ENCODE data around the gene RNPEPL1. TPM values are rescaled to one million over a fixed set of nuclear protein-coding genes. Genes with fewer than 3 reads are reported as not detected.

RNPEPL1 gene
- total RNA-seq, 4 donors from 2014 or later = 49.1 to 127 (median 55.5) TPM

DNA sequence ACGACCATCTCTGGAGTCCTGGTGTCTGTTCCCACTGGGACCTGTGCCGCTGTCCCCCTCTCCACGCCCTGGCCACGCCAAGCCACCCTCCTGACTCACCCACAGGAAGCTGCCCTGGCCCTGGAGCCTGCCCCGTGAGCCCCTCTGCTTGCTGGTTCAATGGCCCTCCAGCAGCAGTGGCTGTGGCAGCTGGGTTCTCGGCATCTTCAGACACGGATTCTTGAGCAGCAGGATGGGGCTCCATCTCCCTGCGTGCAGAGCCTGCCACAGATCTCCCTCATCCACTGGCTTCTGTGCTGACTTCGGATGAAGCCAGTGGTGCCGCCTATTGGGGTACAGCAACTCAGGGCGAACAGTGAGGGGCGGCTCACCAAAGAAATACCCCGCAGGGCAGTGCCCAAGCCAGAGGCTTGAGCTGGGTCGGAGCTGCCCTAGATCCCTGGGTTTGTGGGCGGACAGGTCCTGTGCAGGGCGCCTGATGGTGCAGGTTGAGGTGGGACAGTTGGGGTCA, 32.2 kb downstream of the RNPEPL1 start:
- WGBS, 2 donors (ENCODE audit: low coverage in 1 of 2) = 96% methylated on average over 3 of the region's 16 CpGs; no CpG with 5 or more reads in 1 of the 2 donors
- H3K27ac ChIP-seq = no peak overlapping the region
- no peak for ATAC-seq
- TF ChIP-seq, protein P1, sequence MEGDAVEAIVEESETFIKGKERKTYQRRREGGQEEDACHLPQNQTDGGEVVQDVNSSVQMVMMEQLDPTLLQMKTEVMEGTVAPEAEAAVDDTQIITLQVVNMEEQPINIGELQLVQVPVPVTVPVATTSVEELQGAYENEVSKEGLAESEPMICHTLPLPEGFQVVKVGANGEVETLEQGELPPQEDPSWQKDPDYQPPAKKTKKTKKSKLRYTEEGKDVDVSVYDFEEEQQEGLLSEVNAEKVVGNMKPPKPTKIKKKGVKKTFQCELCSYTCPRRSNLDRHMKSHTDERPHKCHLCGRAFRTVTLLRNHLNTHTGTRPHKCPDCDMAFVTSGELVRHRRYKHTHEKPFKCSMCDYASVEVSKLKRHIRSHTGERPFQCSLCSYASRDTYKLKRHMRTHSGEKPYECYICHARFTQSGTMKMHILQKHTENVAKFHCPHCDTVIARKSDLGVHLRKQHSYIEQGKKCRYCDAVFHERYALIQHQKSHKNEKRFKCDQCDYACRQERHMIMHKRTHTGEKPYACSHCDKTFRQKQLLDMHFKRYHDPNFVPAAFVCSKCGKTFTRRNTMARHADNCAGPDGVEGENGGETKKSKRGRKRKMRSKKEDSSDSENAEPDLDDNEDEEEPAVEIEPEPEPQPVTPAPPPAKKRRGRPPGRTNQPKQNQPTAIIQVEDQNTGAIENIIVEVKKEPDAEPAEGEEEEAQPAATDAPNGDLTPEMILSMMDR (IDR thresholded peaks at IDR 0.05) = no peak
- TF ChIP-seq POLR2A (IDR thresholded peaks at IDR 0.05) = no peak
- TF ChIP-seq POLR2AphosphoS5 (IDR thresholded peaks at IDR 0.05) = no peak
- no peak for TF ChIP-seq EP300 (IDR thresholded peaks at IDR 0.05)
- peaks cover 0 to 30% (median 0%) of the 10 kb centered on the region in 3 donors for H3K4me1 ChIP-seq
- H3K4me3 ChIP-seq = no peak overlapping the region
- no peaks in the 10 kb centered on the region for H3K9me3 ChIP-seq
- H3K27me3 ChIP-seq = no peaks in the 10 kb centered on the region
- H3K36me3 ChIP-seq = peaks cover 0 to 73% of the 10 kb centered on the region in 2 donors

DNA sequence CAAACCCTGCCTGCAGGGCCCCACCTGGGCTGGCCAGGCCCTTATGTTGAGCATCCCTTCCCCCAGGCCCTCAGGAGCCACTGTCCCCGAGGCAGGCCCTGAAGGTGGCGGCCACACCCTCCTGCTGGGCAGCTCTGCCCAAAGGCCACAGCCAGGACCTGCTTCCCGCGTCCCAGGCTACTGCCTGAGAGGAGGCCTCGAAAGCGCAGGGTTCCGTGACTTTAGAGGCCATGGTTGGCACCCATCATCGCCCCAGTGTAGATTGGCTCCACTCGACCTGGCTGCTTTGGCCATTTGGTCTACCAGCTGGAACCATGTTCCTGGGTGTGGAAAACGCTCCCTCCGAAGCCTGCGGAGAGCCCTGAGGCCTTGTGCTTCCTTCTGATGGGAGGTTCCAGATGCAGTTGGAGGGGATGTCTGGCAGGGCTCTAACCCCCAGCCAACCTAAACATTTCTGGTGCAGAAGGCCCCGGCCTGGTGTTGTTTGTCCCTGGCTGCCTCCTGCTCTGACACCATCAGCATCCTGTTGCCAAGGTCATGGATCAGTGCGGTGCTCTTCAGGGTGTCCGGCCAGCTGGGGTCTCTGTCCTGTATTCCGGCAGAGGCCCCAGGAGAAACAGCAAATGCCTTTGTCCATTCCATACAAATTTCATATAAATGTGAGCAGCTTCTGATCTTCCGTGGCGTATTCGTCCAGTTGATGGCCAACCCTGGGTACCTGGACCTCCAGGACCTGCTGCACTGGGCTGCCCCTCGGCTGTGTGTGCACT, 33.0 kb downstream of the RNPEPL1 start:
- H3K36me3 ChIP-seq = peaks cover 0 to 66% of the 10 kb centered on the region in 2 donors
- peaks cover 0 to 22% (median 0%) of the 10 kb centered on the region in 3 donors for H3K4me1 ChIP-seq
- WGBS, 2 donors (ENCODE audit: low coverage in 1 of 2) = 80 to 91% methylated on average over 1 to 6 of the region's 20 CpGs
- no peak overlapping the region for H3K27ac ChIP-seq
- H3K27me3 ChIP-seq = no peaks in the 10 kb centered on the region
- H3K9me3 ChIP-seq = no peaks in the 10 kb centered on the region
- ATAC-seq = no peak
- no peak for TF ChIP-seq POLR2A (IDR thresholded peaks at IDR 0.05)
- TF ChIP-seq, protein P1 (IDR thresholded peaks at IDR 0.05) = no peak
- TF ChIP-seq POLR2AphosphoS5 (IDR thresholded peaks at IDR 0.05) = no peak
- TF ChIP-seq EP300 (IDR thresholded peaks at IDR 0.05) = no peak
- no peak overlapping the region for H3K4me3 ChIP-seq

DNA sequence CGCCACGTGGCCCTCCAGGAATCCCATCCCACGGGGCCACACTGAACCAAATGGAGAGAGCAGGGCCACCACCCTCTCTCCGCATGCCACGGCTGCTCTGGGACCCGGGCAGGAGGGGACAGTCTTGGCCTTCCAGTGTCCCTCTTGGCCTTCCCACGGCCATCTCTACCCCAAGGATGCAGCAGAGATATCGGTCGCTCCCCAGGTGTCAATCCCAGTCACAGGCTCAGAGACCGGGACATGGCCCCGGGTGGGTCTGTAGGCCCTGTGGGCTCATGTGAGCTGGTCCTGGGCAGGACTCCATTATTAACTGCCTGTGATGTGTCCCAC, 33.5 kb downstream of the RNPEPL1 start:
- no peak overlapping the region for H3K27ac ChIP-seq
- H3K4me1 ChIP-seq = peaks cover 0 to 17% (median 0%) of the 10 kb centered on the region in 3 donors
- H3K4me3 ChIP-seq = no peak overlapping the region
- H3K36me3 ChIP-seq = peaks cover 0 to 60% of the 10 kb centered on the region in 2 donors
- TF ChIP-seq POLR2AphosphoS5 (IDR thresholded peaks at IDR 0.05) (no peak), EP300 (IDR thresholded peaks at IDR 0.05) (no peak), POLR2A (IDR thresholded peaks at IDR 0.05) (no peak)
- TF ChIP-seq, protein P1 (IDR thresholded peaks at IDR 0.05) = no peak
- no peaks in the 10 kb centered on the region for H3K27me3 ChIP-seq
- no CpG with 5 or more reads among the region's 11 CpGs for WGBS, 2 donors (ENCODE audit: low coverage in 1 of 2)
- ATAC-seq = no peak
- no peaks in the 10 kb centered on the region for H3K9me3 ChIP-seq

DNA sequence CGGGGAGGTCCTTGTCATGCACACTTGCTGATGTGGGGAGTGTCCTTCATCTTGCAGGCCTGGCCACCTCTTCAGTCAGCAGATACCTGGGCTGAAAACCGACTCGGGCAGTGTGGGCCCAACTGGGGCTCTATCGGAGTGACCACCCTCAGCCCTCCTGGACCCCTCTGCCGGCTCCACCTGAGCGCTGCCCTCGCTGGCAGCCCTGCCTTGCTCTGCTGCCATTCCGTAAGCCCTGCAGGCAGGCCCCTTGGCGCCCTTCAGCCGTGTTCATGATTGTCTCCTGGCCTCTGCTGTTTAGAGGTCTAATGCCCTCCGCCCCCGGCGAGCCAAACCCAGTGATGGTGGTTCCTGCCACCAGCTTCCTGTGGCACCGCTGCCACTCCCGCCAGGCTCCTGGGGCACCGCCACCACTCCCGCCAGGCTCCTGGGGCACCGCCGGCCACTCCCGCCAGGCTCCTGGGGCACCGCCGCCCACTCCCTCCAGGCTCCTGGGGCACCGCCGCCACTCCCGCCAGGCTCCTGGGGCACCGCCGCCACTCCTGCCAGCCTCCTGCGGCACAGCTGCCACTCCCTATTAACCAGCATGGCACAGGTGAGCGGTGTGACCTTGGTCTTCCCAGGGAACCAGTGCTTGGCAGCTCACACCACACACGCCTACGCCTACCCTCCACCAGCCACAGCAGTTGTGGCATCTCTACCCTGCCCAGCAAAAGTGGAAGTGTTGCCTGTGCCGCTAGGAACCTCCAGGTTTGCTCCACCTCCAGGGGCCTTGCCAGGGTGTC, 34.2 kb downstream of the RNPEPL1 start:
- TF ChIP-seq, protein P1 (IDR thresholded peaks at IDR 0.05) = no peak
- TF ChIP-seq POLR2A (IDR thresholded peaks at IDR 0.05) = no peak
- no peak for TF ChIP-seq POLR2AphosphoS5 (IDR thresholded peaks at IDR 0.05)
- TF ChIP-seq EP300 (IDR thresholded peaks at IDR 0.05) = no peak
- peaks cover 0 to 55% of the 10 kb centered on the region in 2 donors for H3K36me3 ChIP-seq
- H3K27ac ChIP-seq = no peak overlapping the region
- H3K4me1 ChIP-seq = peaks cover 0 to 10% (median 0%) of the 10 kb centered on the region in 3 donors
- H3K27me3 ChIP-seq = no peaks in the 10 kb centered on the region
- H3K4me3 ChIP-seq = no peak overlapping the region
- no peak for ATAC-seq
- 57 to 99% methylated on average over 2 to 13 of the region's 32 CpGs for WGBS, 2 donors (ENCODE audit: low coverage in 1 of 2)
- H3K9me3 ChIP-seq = no peaks in the 10 kb centered on the region
